Activated CD8-positive, alpha-beta memory T cell treated with anti-CD3 and anti-CD28 coated beads, Interleukin-2, amount 50 U/mL, for 1 hour (primary cell): Measurements from ENCODE around the gene GIGYF2.

Experiments
- DNase-seq: peaks from one replicate; pipeline ENCODE4 v3.0.0-alpha.2; 2020; ENCODE audit errors: extremely low read depth

The GIGYF2 gene

DNA sequence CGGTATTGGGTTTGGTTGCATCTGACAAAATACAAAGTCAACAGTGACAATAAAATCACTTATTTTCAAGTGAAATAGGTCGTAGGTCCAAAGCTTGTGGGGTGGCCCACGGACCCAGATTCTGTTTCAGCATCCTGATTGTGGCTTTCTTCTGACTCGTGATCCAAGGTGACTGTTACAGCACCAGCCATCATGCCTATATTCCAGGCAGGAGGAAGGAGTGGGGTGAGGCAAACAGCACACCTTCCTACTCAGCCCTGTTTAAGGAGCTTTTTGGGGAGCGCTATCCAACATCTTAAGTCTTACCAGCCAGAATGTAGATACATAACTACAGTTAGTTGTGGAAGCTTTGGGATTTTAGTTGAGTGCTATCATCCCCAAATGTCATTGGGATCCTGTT, 164.2 kb downstream of the GIGYF2 start:
- no peak for DNase-seq

DNA sequence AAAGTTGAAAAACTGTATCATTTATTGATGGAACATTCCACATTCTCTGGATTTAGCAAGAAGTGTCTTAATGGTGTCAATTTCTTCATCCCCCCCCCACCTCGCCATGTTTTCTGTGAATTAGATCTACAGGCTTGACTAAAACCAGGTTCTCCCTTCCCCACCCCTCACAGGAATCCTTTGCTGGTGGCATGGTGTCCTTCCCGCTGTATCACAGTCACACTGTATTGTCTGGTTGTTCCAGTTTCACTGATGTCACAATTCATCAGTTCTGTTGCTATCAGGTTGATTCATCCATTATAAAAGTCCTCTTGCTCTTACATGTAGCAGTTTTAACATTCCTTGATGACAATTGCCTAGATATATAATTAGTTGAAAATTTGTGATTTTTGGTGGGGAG, 166.9 kb downstream of the GIGYF2 start:
- DNase-seq: no peak

DNA sequence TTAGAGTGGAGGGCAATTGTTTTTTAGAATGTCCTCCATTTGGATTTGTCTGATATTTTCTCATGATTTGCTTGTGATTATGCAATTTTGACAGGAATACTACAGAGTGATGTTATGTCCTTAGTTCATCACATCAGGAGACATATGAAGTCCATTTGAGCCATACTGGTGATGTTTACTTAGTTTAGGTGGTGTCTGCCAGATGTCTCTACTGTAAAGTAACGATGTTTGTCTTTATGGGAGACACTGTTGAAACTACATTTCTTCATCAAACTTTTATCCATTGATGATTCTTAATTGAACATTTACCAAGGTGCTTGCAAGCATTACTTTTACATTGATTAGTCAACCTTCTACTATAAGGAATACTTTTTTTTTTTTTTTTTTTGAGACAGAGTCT, 168.0 kb downstream of the GIGYF2 start:
- DNase-seq: no peak

DNA sequence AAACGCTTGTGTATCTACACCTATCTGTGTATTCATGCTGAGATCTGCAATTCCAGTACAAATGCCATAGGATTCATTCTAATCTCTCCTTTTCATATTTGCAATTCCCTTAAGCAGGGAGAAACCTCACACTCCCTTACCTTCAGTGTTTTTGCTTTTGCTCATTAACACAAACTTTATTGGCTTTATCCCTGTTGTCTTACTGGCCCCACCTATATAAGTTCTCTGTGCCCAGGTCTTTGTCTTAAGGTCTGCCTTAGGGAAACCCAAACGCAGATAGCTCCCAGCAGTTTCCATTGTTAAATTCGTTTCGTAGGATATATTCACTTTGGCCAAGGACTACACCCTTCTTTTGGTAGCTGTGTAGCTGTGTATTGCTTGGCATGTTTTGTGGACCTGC, 169.0 kb downstream of the GIGYF2 start:
- DNase-seq: no peak

DNA sequence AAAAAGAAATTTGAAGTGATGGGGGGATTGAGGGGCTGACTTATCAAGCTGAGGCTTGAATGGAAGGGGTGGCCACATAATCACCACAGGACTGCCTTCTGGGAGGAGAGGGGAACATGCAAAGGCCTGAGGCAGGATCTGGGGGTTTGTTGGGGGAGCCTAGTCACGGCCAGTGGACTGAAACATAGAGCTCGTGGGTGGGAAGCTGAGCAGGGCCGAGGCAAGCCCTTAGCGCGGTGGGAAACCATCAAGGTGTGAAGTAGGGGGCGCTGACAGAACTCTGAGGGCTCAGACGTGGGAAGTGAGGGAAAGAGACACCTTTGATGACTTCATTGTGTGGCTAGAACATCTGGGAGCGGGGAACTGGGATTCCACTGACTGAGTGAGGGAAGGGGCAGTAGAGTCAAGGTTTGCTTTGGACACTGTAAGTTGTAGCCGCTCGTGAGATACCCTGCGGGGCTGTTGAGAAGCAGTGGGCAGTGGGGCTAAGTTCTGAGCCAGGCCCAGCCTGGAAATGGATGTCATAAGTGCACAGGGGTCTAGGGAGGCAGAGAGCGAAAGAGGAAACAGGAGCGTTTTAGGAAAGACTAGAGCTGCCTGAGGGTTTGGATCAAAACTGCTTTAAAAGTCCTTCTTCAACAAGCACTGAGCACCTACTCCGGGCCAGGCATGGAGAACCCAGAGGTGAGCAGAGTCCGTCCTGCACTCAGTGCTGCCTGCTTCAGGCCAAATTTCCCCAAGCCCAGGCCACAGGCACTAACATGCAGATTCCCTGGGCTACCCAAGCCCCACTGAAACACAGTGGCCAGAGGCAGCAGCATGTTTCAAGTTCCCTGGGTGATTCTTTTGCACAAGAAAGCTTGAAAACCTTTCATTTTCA, 172.2 kb downstream of the GIGYF2 start:
- no peak for DNase-seq

DNA sequence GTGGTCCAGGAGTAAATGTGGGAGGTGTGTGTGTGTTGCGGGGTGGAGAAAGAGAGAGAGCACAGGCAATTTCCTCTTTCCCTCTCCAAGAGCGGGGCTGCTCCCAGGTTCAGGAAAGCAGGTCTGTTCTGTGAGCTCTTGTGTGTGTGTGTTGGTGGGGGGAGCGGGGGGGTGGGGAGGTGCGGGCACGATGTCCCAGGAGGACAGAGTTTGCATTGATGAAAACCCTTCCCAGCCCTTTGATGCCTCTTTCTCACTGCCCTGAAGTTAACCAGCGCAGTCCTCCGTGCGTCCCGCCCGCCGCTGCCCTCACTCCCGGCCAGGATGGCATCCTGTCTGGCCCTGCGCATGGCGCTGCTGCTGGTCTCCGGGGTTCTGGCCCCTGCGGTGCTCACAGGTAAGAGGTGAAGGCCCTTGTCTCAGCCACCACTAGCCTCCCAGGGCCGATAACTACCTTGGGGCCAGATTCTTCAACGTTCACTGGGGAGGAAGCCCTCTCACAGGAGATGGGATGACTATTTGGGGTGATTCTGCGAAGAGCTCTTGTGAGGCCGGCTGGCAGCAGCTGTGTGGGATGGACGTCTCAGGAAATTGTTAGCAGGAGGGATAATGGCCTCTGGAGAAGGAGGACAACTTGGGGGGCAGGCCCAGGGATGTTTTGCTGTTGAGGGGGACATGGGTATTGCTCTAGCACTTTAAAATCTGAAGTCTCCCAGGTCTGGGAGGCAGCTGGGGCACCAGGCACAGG, 173.1 kb downstream of the GIGYF2 start, which contains the start of gene SNORC:
Gene SNORC, plus strand, starts transcription at position 247 of the 748 bp plus-strand sequence. Its CDS starts 78 bp downstream, at position 325.
- DNase-seq: no peak

DNA sequence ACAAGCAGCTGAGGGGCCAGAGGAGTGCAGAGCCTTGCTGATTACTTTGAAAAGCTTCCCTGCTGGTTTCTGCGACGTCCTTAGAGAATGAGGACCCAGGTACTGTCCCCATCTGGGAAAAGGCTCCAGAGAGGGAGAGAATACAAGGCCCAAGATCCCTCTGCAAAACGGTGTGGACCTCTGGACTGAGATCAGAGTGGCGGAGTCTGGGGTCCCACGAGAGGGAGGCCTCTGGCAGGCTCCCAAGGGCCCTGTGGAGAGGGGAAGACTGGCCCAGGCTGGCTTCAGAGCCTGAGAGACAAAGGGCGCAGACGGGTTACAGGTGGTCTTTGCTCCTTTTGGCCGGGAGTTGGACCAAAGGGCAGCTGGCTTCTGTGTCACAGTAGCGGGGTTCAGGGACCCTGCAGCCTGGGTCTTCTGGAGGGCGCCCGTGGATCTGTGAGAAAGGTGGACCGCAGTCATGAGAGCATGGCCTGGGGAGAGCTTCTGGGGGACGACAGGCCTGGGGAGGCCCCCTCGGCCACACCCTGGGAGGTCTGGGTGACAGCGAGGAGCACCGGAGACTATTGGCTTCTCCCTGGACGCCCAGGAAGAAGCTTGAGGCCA, 173.7 kb downstream of the GIGYF2 start:
- DNase-seq: no peak

DNA sequence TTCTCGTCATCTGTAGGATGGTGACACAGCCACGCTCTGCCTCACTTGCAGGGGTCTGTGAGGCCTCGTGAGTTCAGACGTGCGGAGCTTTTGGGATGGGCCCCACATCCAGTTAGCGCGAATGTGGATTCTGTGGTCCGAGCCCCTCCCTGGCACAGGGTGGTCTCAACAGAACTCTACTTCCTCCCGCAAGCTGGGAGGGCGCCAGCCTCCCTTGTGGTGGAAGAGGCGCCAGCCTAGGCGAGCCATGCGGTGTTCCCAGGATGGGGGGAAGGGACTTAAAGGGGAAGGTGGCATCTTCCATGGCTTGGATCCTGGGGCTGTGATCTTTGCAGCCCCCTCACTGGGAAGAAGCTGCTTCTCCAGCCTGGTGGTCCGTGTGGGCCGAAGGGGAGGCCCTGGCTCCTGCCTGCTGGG, 174.3 kb downstream of the GIGYF2 start:
- no peak for DNase-seq

DNA sequence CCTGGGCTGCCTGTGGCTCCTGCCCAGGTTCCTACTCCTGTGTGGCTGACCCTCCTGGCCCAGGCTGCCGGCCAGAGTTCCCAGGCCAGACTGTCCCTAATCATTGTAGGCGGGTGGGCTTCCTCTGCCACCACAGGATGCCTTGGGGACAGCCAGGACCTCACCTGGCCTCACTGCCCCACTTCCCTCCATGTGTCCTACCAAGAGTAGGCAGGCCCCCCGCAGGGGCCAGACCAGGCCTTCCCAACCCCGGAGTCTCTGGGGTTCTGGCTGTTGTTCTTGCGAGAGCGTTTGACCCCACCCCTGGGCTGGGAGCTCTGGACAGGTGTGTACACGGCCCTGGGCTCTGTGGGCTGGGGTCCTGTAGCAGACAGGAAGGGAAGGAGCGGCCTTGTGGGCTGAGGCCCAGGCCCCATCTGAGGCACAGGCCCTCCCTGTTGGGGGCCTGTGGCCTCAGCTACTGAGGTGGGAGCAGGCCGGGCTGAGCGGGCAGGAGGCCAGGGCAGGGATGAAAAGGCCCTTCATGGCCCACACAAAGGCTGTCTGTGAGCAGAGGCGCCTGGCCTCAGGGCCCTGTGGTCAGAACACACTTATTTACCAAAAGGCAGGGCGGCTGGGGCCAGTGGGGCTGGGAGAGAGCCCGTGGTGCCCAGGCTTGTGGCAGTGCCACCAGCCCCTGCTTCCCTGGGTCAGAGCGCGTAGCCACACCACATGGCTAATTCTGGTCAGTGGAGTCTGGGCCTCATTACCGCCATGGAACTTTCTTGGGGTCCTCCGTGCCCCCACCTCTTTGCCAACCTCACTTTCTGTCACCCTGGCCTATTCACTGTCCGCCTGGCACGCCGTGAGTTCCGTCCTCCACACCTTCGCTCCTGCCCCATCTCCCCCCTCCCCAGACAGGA, 175.0 kb downstream of the GIGYF2 start:
- no peak for DNase-seq

DNA sequence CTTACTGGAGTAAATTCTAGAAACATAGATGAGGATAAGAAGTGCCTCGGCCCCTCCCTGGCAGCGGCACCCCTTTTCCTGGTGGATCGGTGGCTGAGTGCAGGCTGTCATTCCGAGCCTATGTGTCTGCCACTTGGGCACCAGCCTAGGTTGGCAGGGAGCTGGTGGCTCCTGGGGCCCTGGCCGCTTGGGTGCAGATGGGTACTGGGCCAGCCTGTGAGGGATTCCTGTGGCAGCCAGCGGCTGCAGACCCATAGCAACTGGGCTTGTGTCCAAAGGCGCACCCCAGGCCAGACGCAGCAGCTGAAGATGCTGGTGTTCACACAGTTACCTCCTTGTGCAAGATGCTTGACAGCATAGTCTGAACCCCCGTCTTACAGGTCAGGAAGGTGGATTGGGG, 175.7 kb downstream of the GIGYF2 start:
- DNase-seq: no peak

DNA sequence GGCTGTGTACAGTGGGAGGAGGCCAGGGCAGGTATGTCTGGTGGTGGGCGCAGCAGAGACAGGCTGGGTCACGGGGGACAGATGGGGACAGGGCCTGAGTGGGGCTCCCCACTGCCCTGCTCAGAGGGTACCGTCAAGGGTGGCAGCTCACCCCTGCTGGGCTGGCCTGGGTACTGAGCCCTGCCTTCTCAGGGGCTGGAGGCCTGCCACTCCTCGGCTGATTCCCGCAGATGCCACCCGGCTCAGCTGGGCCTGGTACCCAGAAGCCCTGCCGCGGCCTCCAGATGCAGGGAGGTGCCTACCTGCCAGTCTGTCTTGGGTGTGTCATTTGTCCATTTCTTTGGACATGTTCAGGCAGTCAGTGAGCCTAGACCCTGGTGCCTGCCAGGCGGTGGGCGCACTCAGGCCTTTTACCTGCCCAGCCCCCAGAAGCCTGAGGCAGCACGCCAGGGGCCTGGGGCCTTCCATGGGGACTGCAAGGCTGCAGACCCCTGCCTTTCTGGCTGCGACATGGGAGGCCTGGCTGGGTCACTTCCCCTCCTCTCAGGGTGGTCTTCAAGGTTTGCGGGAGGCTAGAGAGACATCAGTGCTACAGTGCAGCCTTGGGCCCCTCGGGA, 176.3 kb downstream of the GIGYF2 start:
- no peak for DNase-seq

DNA sequence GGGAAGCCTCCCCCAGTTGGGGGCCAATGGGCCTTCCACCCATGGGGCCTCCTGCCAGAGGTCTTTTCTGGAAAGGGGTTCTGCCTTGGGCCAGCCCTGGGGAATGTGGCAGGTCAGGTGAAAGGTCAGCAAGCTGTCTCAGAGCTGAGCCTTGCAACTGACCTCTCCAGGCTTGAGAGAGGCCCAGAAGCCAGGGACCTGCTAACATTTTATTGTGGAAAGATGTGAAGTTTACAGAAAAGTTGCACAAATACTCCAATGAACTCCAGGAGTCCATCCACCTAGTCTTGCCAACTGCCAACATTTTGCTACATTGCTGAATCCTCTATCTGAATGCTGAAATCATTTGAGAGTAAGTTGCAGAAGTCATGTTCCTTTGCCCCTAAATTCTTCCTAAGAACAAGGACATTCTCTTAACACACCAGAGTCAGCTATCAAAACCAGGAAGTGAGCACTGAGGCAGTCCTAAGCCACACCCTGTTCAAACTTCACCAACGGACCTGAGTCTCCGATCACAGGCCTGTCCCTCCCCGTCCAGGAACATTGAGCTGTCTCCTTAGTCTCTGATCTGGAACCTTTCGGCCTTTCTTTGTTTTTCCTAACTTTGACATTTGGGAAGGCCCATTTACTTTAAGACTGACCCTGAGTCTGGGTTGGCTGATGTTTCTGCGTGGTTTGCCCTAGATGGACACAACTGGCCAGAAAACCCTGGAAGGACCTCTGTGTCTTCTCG, 176.9 kb downstream of the GIGYF2 start:
- no peak for DNase-seq

DNA sequence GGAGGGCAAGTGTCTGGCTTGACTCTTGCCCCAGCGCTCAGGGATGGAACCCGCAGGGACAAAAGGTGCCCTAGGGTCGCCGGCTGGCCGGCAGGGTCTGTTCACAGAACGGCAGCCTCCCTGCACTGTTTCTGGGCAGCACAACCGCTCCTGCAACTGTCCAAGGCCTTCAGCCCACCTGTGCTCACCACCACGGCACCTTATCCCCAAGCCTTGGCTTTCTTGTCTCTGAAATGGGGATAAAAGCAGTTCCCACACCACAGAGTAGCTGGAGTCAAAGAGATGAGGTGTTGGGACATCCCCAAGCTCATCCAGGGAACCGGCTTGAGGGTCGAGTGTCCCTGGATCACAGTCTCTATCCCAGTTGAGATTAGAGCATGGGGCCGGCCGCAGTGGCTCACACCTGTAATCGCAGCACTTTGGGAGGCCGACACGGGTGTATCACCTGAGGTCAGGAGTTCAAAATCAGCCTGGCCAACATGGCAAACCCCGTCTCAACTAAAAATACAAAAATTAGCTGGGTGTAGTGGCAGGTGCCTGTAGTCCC, 177.6 kb downstream of the GIGYF2 start:
- DNase-seq: no peak

DNA sequence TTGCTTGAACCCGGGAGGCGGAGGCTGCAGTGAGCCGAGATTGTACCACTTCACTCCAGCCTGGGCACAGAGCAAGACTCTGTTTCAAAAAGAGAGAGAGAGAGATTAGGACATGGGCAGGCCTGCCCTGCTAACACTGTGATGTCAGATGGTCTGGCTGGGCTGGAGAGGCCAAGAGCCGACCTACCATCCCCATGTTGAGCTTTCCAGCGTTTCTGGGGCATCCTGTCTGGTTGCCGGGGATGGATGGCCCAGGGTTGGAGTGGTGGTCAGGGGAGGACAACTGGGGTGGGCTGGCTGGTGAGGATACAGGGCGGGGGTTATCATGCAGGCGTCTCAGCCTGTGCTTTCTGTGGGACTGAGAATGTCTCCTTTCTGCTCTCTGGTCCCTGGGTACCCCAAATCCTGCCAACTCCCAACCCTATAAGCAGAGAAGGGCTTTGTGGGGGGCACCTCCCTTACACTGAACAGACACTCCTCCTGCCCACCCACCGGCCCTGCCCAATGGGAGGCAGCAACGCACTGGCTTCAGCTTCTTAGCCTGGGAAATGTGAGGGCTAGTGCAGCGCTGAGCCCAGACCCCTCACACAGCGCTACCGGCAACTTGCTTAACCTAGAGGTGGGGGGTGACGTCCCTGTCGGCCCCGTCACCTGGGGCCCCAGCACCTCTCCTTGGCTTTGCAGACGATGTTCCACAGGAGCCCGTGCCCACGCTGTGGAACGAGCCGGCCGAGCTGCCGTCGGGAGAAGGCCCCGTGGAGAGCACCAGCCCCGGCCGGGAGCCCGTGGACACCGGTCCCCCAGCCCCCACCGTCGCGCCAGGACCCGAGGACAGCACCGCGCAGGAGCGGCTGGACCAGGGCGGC, 178.4 kb downstream of the GIGYF2 start:
- DNase-seq: no peak

DNA sequence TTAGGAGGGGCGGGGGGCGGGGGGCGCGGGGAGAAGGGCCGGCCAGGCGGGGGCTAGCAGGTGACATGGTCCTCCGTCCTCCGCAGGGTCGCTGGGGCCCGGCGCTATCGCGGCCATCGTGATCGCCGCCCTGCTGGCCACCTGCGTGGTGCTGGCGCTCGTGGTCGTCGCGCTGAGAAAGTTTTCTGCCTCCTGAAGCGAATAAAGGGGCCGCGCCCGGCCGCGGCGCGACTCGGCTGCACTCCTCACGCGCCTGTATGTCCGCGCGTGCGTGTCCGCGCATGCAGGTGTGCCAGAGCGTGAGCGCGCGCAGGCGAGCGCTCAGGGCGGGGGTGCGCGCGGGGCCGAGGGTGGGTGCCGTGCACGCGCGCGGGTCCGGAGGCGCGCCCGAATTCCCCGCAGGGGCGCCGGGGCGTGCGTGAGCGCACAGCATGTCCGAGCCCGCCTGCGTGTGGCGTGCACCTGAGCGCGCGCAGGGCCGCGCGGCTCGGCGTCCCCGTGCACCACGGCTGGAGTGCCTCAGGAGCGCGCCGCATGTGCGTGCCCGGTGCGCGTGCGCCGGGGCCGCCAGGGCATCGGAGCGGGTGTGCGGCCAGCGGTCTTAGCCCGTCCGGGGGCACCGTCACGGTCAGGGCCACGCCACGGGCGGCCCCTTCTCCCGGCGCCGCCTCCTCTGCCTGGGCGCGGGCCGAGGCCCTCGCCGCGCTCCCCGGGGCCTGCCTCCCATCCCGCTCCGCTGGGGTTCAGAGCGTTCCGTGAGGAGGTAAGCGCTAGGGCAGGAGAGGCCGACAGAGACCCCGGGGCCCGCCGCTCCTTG, 179.2 kb downstream of the GIGYF2 start:
- DNase-seq: no peak

DNA sequence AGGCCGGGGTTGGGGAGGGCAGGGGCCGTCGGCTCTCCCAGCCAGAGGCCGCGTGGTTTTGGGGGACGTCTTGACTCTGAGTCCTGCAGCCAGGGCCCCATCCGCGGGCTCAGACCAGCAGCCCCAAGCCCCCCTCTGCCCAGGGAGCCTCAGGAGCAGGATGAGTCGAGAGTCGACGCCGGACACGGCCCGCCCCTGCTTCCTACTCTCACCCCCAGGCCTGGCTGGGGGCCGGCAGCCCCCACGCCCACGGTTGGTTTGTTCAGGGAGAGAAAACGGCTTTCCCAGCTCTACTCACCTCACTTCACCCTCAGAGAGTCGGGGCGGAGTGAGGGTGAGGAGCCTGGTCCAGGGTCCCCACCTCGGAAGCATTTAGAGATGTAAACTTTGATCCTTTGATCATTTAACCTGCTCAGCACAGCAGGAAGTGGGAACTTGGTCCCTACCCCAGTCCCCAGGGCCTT, 179.9 kb downstream of the GIGYF2 start:
- DNase-seq: no peak

DNA sequence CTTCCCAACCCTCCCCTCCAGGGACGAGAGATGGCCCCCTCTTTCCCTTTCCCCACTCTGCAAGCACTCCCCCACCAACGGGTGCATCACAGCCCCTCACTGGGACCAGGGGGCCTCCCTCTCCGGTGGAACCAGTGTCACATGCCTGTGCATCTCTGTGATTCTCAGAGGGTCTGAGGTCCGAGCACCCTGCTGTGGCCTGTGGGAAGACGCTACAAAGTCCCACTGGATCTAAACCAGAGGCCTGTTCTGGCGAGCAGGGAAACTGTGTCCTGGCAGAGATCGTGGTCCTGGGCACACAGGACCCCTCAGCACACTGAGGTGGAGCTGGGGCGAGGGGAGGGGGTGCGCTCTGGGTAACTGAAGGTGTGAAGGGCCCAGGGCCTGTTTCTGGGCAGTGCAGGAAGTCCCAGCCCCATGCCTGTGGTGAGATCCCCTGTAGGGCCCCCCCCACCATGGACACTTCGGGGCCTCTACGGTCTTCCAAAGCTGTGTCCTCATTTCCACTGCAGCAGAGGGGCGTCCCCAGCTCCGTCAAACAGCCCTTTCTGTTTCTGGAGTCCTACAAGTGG, 180.9 kb downstream of the GIGYF2 start:
- no peak for DNase-seq
